Measurements from ENCODE around the gene C12orf42. TPM values are rescaled to one million over a fixed set of nuclear protein-coding genes. Genes with fewer than 3 reads are reported as not detected.
A peak's percentile ranks its signal among the peaks of the same experiment; 100 is the strongest.

C12orf42 gene
- total RNA-seq, 1 experiment from 2014 or later: not detected

DNA sequence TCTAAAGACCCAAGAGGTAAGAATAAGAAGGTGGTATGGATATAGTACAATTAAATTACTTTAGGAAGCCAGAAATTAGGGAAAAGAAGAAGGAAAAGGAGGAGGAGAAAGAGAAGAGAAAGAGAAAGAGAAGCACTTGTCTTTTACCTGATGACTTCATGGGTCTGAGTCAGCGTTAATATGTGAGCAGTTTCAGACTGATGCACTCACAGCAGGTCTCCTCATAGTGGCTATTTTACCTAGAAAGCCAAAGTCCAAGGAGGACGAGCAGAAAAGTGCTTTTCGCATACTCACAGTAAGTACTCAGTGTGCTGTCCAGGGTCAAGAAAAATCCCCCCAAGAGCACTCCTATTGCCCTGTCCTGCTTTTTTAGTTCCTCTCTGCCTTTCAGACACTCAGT, 222.1 kb downstream of the C12orf42 start:
- Histone ChIP-seq H3K36me3 (ENCODE audit: low read depth, low read length) (no peaks in the 10 kb centered on the region), H3K4me1 (ENCODE audit: insufficient read depth, low read length) (no peaks in the 10 kb centered on the region), H3K4me3 (ENCODE audit: low read length) (no peak overlapping the region), H4K20me1 (ENCODE audit: low read length) (no peaks in the 10 kb centered on the region), H3K79me2 (ENCODE audit: low read length) (no peaks in the 10 kb centered on the region), H3F3A (ENCODE audit: low read length, unreplicated experiment) (no peaks in the 10 kb centered on the region), H3K9ac (ENCODE audit: low read length) (no peak overlapping the region), H3K4me2 (ENCODE audit: low read length) (no peak overlapping the region), H3K9me3 (ENCODE audit: low read length) (no peaks in the 10 kb centered on the region), H3K9me2 (replicated peaks; ENCODE audit: low read length) (no peaks in the 10 kb centered on the region), H2AFZ (ENCODE audit: low read length) (no peak overlapping the region), H3K27me3 (ENCODE audit: low read length) (peaks cover 5% of the 10 kb centered on the region), H3K27ac (ENCODE audit: low read length) (no peak overlapping the region)
- intact Hi-C loops (cut with micrococcal nuclease): no loop called here
- TF ChIP-seq EZH2 (IDR thresholded peaks at IDR 0.05; ENCODE audit: low read length, unreplicated experiment) (no peak), CTCF (conservative IDR thresholded peaks at IDR 0.05; ENCODE audit: low read depth, low read length) (no peak), EZH2phosphoT487 (IDR thresholded peaks at IDR 0.05; ENCODE audit: borderline replicate concordance, low read length) (no peak)
- ChIA-PET CTCF (no interaction called here), POLR2A (ENCODE audit: unreplicated experiment) (no interaction called here)
- no TSS peak for BruUV-seq (replicated peaks)
- no peak for DNase-seq
- no peak for ATAC-seq

DNA sequence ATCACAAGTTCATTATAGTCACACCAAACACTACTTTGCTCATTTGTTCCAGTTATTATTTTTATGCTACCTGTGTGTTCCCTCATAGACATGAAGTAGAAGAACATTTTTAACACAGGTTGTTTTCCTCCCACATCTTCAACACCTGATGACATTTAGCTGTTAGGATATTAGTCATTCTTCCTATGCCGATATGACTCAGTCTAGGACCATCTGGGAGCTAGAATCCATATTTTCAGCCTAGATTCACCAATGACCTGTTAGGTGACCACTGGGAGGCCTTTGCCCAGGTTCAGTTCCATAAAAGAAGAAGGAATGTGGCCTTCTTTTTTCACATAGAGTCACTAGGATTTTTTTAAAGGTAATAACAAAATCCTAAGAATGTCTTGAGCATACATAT, 222.8 kb downstream of the C12orf42 start:
- Histone ChIP-seq H3K9ac (ENCODE audit: low read length) (no peak overlapping the region), H3K4me2 (ENCODE audit: low read length) (no peak overlapping the region), H3K36me3 (ENCODE audit: low read depth, low read length) (no peaks in the 10 kb centered on the region), H3K79me2 (ENCODE audit: low read length) (no peaks in the 10 kb centered on the region), H3K9me2 (replicated peaks; ENCODE audit: low read length) (no peaks in the 10 kb centered on the region), H3K4me1 (ENCODE audit: insufficient read depth, low read length) (no peaks in the 10 kb centered on the region), H3K9me3 (ENCODE audit: low read length) (no peaks in the 10 kb centered on the region), H3K4me3 (ENCODE audit: low read length) (no peak overlapping the region), H4K20me1 (ENCODE audit: low read length) (no peaks in the 10 kb centered on the region), H3K27me3 (ENCODE audit: low read length) (peaks cover 12% of the 10 kb centered on the region), H2AFZ (ENCODE audit: low read length) (no peak overlapping the region), H3K27ac (ENCODE audit: low read length) (no peak overlapping the region), H3F3A (ENCODE audit: low read length, unreplicated experiment) (no peaks in the 10 kb centered on the region)
- ATAC-seq (no peak), DNase-seq (peak; percentile 24)
- no TSS peak for BruUV-seq (replicated peaks)
- POLR2A ChIA-PET (ENCODE audit: unreplicated experiment): no interaction called here
- CTCF ChIA-PET: no interaction called here
- TF ChIP-seq CTCF (conservative IDR thresholded peaks at IDR 0.05; ENCODE audit: low read depth, low read length) (no peak), EZH2 (IDR thresholded peaks at IDR 0.05; ENCODE audit: low read length, unreplicated experiment) (no peak), EZH2phosphoT487 (IDR thresholded peaks at IDR 0.05; ENCODE audit: borderline replicate concordance, low read length) (no peak)
- intact Hi-C loops (cut with micrococcal nuclease): no loop called here

GRCh38 chr12:103269946-103270345, 225.8 kb downstream of the C12orf42 start:
- TF ChIP-seq EZH2phosphoT487 (IDR thresholded peaks at IDR 0.05; ENCODE audit: borderline replicate concordance, low read length) (no peak), EZH2 (IDR thresholded peaks at IDR 0.05; ENCODE audit: low read length, unreplicated experiment) (no peak), CTCF (conservative IDR thresholded peaks at IDR 0.05; ENCODE audit: low read depth, low read length) (no peak)
- no TSS peak for BruUV-seq (replicated peaks)
- no peaks in the 10 kb centered on the region for H4K20me1 ChIP-seq (ENCODE audit: low read length)
- H3K4me1 ChIP-seq (ENCODE audit: insufficient read depth, low read length): no peaks in the 10 kb centered on the region
- no peak overlapping the region for H3K4me3 ChIP-seq (ENCODE audit: low read length)
- DNase-seq: no peak
- no peak for ATAC-seq
- no peak overlapping the region for H3K4me2 ChIP-seq (ENCODE audit: low read length)
- POLR2A ChIA-PET (ENCODE audit: unreplicated experiment): no interaction called here
- intact Hi-C loops (cut with micrococcal nuclease): no loop called here
- H3K27me3 ChIP-seq (ENCODE audit: low read length): peaks cover 13% of the 10 kb centered on the region
- CTCF ChIA-PET: no interaction called here
- no peaks in the 10 kb centered on the region for H3K36me3 ChIP-seq (ENCODE audit: low read depth, low read length)
- H3K9me3 ChIP-seq (ENCODE audit: low read length): no peaks in the 10 kb centered on the region
- H3K79me2 ChIP-seq (ENCODE audit: low read length): no peaks in the 10 kb centered on the region
- H2AFZ ChIP-seq (ENCODE audit: low read length): no peak overlapping the region
- H3K27ac ChIP-seq (ENCODE audit: low read length): no peak overlapping the region
- H3K9me2 ChIP-seq (replicated peaks; ENCODE audit: low read length): no peaks in the 10 kb centered on the region
- no peak overlapping the region for H3K9ac ChIP-seq (ENCODE audit: low read length)
- no peaks in the 10 kb centered on the region for H3F3A ChIP-seq (ENCODE audit: low read length, unreplicated experiment)
